MCF 10A (cell line): ENCODE results near the gene PTH2R. TPM values are rescaled to one million over a fixed set of nuclear protein-coding genes. Genes with fewer than 3 reads are reported as not detected.

Source experiments
- BruUV-seq: library from RNA; stranded (reverse); fragments of 400-500 nt; replicated peaks from 2 replicates; lab custom pipeline; 2021; lab: Mats Ljungman, UMichigan
- CTCF ChIA-PET: fragments of 300-600 bp; sonication (Branson Sonifier 250); formaldehyde crosslinking; extraction: SDS; loops from one replicate; lab custom pipeline; 2021; ENCODE audit warnings: antibody characterized with exemption, inconsistent platforms; lab: Yijun Ruan, JAX
- POLR2A ChIA-PET: fragments of 300-600, 350-650 bp; sonication (Branson Sonifier 250); formaldehyde crosslinking; extraction: SDS; loops from one replicate; lab custom pipeline; 2020; ENCODE audit warnings: antibody characterized with exemption, inconsistent platforms; lab: Yijun Ruan, JAX
- DNase-seq: peaks from one replicate; pipeline ENCODE4 v3.0.0-alpha.2; 2018; ENCODE audit not compliant: unreplicated experiment
- H3K27ac Mint-ChIP-seq: one replicate; pipeline ENCODE4 v1.8.0; 2022; ENCODE audit warnings: mild to moderate bottlenecking, low read depth, mixed read lengths; ENCODE audit not compliant: unreplicated experiment
- H3K27me3 Mint-ChIP-seq: one replicate; pipeline ENCODE4 v1.8.0; 2022; ENCODE audit warnings: mixed read lengths; ENCODE audit not compliant: insufficient read depth, unreplicated experiment
- H3K36me3 Mint-ChIP-seq: one replicate; pipeline ENCODE4 v1.8.0; 2022; ENCODE audit warnings: mild to moderate bottlenecking, moderate library complexity, mixed read lengths; ENCODE audit not compliant: insufficient read depth, unreplicated experiment
- H3K4me1 Mint-ChIP-seq: one replicate; pipeline ENCODE4 v1.8.0; 2022; ENCODE audit warnings: mixed read lengths; ENCODE audit not compliant: insufficient read depth, unreplicated experiment
- H3K4me3 Mint-ChIP-seq: one replicate; pipeline ENCODE4 v1.8.0; 2022; ENCODE audit warnings: mild to moderate bottlenecking, moderate library complexity, mixed read lengths; ENCODE audit not compliant: unreplicated experiment
- H3K9me3 Mint-ChIP-seq: one replicate; pipeline ENCODE4 v1.8.0; 2022; ENCODE audit warnings: mixed read lengths; ENCODE audit not compliant: unreplicated experiment
- intact Hi-C: fragments of 100-400 bp; cut with micrococcal nuclease; formaldehyde crosslinking; loops from 2 replicates; pipeline ENCODE4 v1.14.1; 2022
- total RNA-seq: library from RNA; stranded (reverse); gene quantifications from 2 replicates; pipeline ENCODE4 v1.2.3, GENCODE V29; 2022
- TF ChIP-seq, protein P1 (sequence below): fragments of 200-600 bp; IDR thresholded peaks from one replicate; pipeline ENCODE4 v1.8.0; 2022; ENCODE audit warnings: antibody characterized with exemption, mild to moderate bottlenecking; ENCODE audit not compliant: unreplicated experiment

The PTH2R gene
- total RNA-seq, 1 experiment from 2014 or later, result not detected

DNA sequence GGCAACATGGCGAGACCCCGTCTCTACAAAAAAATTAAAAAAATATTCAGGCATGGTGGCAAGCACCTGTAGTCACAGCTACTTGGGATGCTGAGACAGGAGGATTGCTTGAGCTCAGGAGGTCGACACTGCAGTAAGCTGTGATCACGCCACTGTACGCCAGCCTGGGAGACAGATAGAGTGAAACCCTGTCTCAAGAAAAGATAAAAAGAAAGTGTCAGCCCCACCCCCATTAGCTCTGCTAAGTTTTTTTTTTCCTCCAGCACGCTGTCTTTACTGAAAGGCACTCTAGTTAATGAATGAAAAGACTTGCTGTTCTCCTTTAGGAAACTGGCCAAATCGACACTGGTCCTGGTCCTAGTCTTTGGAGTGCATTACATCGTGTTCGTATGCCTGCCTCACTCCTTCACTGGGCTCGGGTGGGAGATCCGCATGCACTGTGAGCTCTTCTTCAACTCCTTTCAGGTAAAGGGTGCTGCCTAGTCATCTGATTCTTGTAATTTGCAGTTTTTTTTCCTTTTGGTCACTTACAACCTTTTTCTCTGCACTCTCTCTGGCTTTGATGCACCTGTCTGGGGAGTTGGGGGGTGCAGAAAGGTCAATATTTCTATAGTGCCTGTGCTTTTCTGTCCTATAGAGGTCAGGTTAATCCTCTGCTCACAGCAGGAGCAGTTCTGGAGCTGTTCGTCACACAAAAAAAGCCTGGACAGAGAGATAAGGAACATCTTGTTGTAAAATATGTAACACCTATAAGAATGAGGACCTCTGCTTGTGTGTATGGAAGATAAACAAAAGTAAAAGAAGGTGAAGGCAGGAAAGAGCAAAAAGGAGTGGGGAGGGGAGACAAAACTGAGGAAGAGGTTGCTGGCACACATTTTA is 82.3 kb downstream of the PTH2R start:
- intact Hi-C loops, result no loop called here
- Mint-ChIP-seq H3K36me3 (no peaks in the 10 kb centered on the region), H3K27ac (no peak overlapping the region), H3K9me3 (no peaks in the 10 kb centered on the region), H3K4me3 (no peak overlapping the region), H3K27me3 (peaks cover 33% of the 10 kb centered on the region), H3K4me1 (no peaks in the 10 kb centered on the region)
- no TSS peak for BruUV-seq
- TF ChIP-seq, protein P1, sequence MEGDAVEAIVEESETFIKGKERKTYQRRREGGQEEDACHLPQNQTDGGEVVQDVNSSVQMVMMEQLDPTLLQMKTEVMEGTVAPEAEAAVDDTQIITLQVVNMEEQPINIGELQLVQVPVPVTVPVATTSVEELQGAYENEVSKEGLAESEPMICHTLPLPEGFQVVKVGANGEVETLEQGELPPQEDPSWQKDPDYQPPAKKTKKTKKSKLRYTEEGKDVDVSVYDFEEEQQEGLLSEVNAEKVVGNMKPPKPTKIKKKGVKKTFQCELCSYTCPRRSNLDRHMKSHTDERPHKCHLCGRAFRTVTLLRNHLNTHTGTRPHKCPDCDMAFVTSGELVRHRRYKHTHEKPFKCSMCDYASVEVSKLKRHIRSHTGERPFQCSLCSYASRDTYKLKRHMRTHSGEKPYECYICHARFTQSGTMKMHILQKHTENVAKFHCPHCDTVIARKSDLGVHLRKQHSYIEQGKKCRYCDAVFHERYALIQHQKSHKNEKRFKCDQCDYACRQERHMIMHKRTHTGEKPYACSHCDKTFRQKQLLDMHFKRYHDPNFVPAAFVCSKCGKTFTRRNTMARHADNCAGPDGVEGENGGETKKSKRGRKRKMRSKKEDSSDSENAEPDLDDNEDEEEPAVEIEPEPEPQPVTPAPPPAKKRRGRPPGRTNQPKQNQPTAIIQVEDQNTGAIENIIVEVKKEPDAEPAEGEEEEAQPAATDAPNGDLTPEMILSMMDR, result no peak
- ChIA-PET CTCF (interaction anchor here (0.6 to 0.8 kb wide), 3 partner anchors 28 to 702 kb away, joined by 3 read pairs; no protein-coding TSS in a partner anchor), POLR2A (no interaction called here)
- DNase-seq, result no peak

DNA sequence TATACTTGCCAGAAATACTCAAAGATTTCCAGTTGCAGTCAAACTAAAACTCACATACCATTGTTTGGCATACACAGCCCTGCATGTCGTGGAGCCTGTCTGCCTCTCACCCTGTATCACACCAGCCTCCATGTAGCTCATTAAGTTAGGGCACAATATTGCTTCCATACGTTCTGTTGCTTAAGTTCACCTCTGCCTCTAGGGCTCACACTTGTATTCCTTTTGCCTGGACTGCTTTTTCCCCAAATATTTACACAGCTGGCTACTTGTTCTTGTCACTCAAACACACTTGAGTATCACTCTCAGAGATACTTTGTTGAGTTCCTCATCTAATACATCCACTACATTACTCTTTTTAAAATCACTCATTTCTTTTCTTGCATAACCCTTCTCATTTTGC is 83.1 kb downstream of the PTH2R start:
- no peak for DNase-seq
- ChIA-PET POLR2A (no interaction called here), CTCF (interaction anchor here (0.7 kb wide), 1 partner anchor 117 kb away, joined by 3 read pairs; no protein-coding TSS in a partner anchor)
- H3K27ac Mint-ChIP-seq, result no peak overlapping the region
- H3K36me3 Mint-ChIP-seq, result no peaks in the 10 kb centered on the region
- TF ChIP-seq, protein P1, result no peak
- no peaks in the 10 kb centered on the region for H3K4me1 Mint-ChIP-seq
- intact Hi-C loops, result no loop called here
- H3K9me3 Mint-ChIP-seq, result no peaks in the 10 kb centered on the region
- peaks cover 33% of the 10 kb centered on the region for H3K27me3 Mint-ChIP-seq
- no peak overlapping the region for H3K4me3 Mint-ChIP-seq
- BruUV-seq, result no TSS peak

DNA sequence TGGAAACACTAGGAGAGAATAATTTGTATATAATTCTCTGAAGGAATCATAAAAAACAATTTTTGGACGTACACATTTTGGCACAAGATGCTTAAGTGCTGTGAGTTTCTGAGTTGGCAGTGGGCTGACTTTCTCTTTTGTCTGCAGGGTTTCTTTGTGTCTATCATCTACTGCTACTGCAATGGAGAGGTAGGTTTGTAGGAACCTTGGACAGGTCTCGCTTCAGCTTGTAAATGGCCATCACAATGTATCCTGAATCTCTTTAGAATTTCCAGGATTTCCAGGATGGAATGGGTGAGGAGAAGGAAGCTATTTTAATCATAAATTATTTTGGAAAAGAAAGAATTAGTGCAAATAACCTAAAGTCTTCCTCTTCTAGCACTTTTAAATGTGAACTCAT is 83.9 kb downstream of the PTH2R start:
- POLR2A ChIA-PET, result no interaction called here
- intact Hi-C loops, result no loop called here
- TF ChIP-seq, protein P1, result no peak
- Mint-ChIP-seq H3K27ac (no peak overlapping the region), H3K27me3 (peaks cover 33% of the 10 kb centered on the region), H3K4me1 (no peaks in the 10 kb centered on the region), H3K36me3 (no peaks in the 10 kb centered on the region), H3K9me3 (no peaks in the 10 kb centered on the region), H3K4me3 (no peak overlapping the region)
- CTCF ChIA-PET, result interaction anchor here (0.6 to 1.5 kb wide), 5 partner anchors 11 to 844 kb away, joined by 3 to 5 read pairs (median 3); no protein-coding TSS in a partner anchor
- BruUV-seq, result no TSS peak
- no peak for DNase-seq

DNA sequence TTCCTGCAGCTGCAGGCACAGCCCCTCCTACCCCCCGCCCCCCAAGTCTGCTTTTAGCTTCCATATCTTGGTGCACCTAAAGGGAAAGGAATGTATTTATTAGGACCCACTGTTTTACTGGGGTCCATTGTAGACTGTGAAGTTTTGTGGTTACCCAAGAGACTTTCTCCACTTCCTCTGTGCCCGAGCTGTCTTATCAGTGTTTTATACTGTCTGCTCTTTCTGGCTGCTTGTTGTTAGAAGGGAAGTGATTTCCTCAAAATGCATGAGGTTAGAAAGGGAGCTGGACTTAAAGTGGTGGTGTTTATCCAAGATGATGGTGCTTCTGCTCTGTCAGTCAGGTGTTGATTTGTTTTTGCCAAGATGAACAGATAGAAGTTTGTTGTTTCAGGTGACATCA is 85.0 kb downstream of the PTH2R start:
- no peaks in the 10 kb centered on the region for H3K4me1 Mint-ChIP-seq

More for the DNA sequence above, 85.0 kb downstream of the PTH2R start:
- POLR2A ChIA-PET, result no interaction called here
- no TSS peak for BruUV-seq
- DNase-seq, result no peak
- TF ChIP-seq, protein P1, result no peak
- Mint-ChIP-seq H3K9me3 (no peaks in the 10 kb centered on the region), H3K36me3 (no peaks in the 10 kb centered on the region), H3K27me3 (peaks cover 33% of the 10 kb centered on the region), H3K4me3 (no peak overlapping the region), H3K27ac (no peak overlapping the region)
- intact Hi-C loops, result no loop called here
- CTCF ChIA-PET, result interaction anchor here (1.4 to 1.5 kb wide), 2 partner anchors 9 to 25 kb away, joined by 4 to 5 read pairs; no protein-coding TSS in a partner anchor
